Activated T-cell treated with anti-CD3 and anti-CD28 coated beads for 1 hour (primary cell): ENCODE data around the gene PRAC1.

Experiments
- DNase-seq: peaks from one replicate; pipeline ENCODE4 v3.0.0-alpha.2; 2020; ENCODE audit warnings: low read depth

PRAC1 gene

GRCh38 chr17:48722201-48722907 lies at the start of gene PRAC1:
Gene PRAC1, minus strand, starts transcription at chr17:48722518. Its CDS starts 126 bp downstream, at chr17:48722392.
- DNase-seq: no peak

- DNase-seq: no peak
Measured at GRCh38 chr17:48770954-48771353, 48.6 kb upstream of the PRAC1 start.

- DNase-seq: no peak
Measured at GRCh38 chr17:48769009-48769675, 46.8 kb upstream of the PRAC1 start.

GRCh38 chr17:48767263-48767774 lies 45.0 kb upstream of the PRAC1 start:
- DNase-seq: no peak

GRCh38 chr17:48761114-48761513 lies 38.8 kb upstream of the PRAC1 start:
- DNase-seq: no peak

GRCh38 chr17:48760411-48760810 lies 38.1 kb upstream of the PRAC1 start:
- no peak for DNase-seq

- DNase-seq: no peak
Measured at GRCh38 chr17:48759288-48759687, 37.0 kb upstream of the PRAC1 start.

GRCh38 chr17:48757524-48757961 lies 35.2 kb upstream of the PRAC1 start:
- DNase-seq: no peak

- DNase-seq: no peak
Measured at GRCh38 chr17:48756830-48757251, 34.5 kb upstream of the PRAC1 start.

- DNase-seq: no peak
Measured at GRCh38 chr17:48755356-48755755, 33.0 kb upstream of the PRAC1 start.

GRCh38 chr17:48754500-48755261 lies 32.4 kb upstream of the PRAC1 start:
- no peak for DNase-seq

GRCh38 chr17:48753794-48754499 lies 31.6 kb upstream of the PRAC1 start:
- DNase-seq: no peak

GRCh38 chr17:48752399-48753288 lies 30.3 kb upstream of the PRAC1 start:
- DNase-seq: no peak

GRCh38 chr17:48751733-48752398 lies 29.5 kb upstream of the PRAC1 start:
- DNase-seq: no peak

- DNase-seq: no peak
Measured at GRCh38 chr17:48751172-48751571, 28.9 kb upstream of the PRAC1 start.

GRCh38 chr17:48749621-48750553 lies 27.6 kb upstream of the PRAC1 start:
- no peak for DNase-seq

GRCh38 chr17:48748718-48749566 lies 26.6 kb upstream of the PRAC1 start:
- no peak for DNase-seq
